OCI-LY3 (cell line): ENCODE data around the gene OSBPL2.

Experiments used
- H2AFZ ChIP-seq: fragments of 200-600, 300-600 bp; shearing (Covaris generic); 2 replicates; pipeline ENCODE4 v1.6.0; 2014; ENCODE audit warnings: antibody characterized with exemption, low read depth, low read length
- H3K27ac ChIP-seq: fragments of 200-600, 300-600 bp; sonication (generic); 2 replicates; pipeline ENCODE4 v1.5.1; 2014; ENCODE audit warnings: mild to moderate bottlenecking, low read length, moderate library complexity, mixed read lengths
- H3K27me3 ChIP-seq: fragments of 200-600, 300-600 bp; sonication (generic); 2 replicates; pipeline ENCODE4 v1.6.1; 2014; ENCODE audit warnings: low read depth, low read length, mixed read lengths
- H3K36me3 ChIP-seq: fragments of 200-600, 300-600 bp; sonication (generic); replicated peaks from 2 replicates; pipeline ENCODE3; 2014; ENCODE audit warnings: low read depth, low read length, mixed read lengths
- H3K4me1 ChIP-seq: fragments of 300-600, 200-600 bp; sonication (generic); 2 replicates; pipeline ENCODE4 v1.6.1; 2014; ENCODE audit warnings: low read length, mixed read lengths
- H3K4me2 ChIP-seq: fragments of 200-600, 300-600 bp; sonication (generic); 2 replicates; pipeline ENCODE4 v1.6.1; 2014; ENCODE audit warnings: low read length, mixed read lengths
- H3K4me3 ChIP-seq: fragments of 300-600, 200-600 bp; sonication (generic); 2 replicates; pipeline ENCODE4 v1.5.1; 2014; ENCODE audit warnings: antibody characterized with exemption, mild to moderate bottlenecking, low read length, moderate library complexity
- H3K79me2 ChIP-seq: fragments of 300-600, 200-600 bp; shearing (Covaris generic); 2 replicates; pipeline ENCODE4 v1.6.1; 2014; ENCODE audit warnings: mild to moderate bottlenecking, low read length, mixed read lengths
- H3K9ac ChIP-seq: fragments of 300-600, 200-600 bp; shearing (Covaris generic); 2 replicates; pipeline ENCODE4 v1.6.0; 2014; ENCODE audit warnings: mild to moderate bottlenecking, low read length, moderate library complexity
- H3K9me3 ChIP-seq: fragments of 200-600, 300-600 bp; shearing (Covaris generic); 2 replicates; pipeline ENCODE4 v1.6.1; 2014; ENCODE audit warnings: low read length, mixed read lengths; ENCODE audit not compliant: insufficient read depth
- H4K20me1 ChIP-seq: fragments of 200-600, 300-600 bp; sonication (generic); 2 replicates; pipeline ENCODE4 v1.6.1; 2016; ENCODE audit warnings: low read length, mixed read lengths; ENCODE audit not compliant: insufficient read depth
- CTCF ChIP-seq: fragments of 200-600, 300-600 bp; sonication (generic); IDR thresholded peaks from 2 replicates; pipeline ENCODE4 v1.5.1; 2014; ENCODE audit warnings: antibody characterized with exemption, low read length, low read depth
- EZH2phosphoT487 ChIP-seq: fragments of 200-600 bp; shearing (Covaris generic); IDR thresholded peaks from 2 replicates; pipeline ENCODE4 v1.6.1; 2018; ENCODE audit warnings: antibody characterized with exemption, mixed run types, low read depth

Gene OSBPL2

GRCh38 chr20:62293111-62293784, 54.9 kb downstream of the OSBPL2 start:
- H2AFZ ChIP-seq, result no peak overlapping the region
- H3K36me3 ChIP-seq, result peaks cover 12% of the 10 kb centered on the region
- no peak overlapping the region for H3K4me3 ChIP-seq

DNA sequence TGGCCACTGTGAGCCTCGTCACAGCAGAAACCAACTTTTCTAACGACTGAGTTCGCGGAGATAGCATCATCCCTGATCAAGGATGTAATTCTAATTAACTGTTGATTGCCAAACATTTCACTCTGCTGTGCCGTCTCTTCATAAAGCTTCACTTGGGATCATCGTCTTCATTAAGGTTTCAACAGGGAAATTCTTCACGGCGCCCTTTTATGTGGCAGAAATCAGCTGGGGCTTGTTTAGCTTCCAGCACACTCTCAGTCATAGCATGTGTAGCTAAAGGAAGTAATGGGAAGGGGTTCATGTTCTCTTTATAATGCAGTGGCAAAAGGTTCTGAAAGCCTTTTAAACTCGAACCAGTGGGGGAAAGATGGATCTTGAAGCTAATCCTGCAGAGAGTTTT, 55.6 kb downstream of the OSBPL2 start:
- H3K4me1 ChIP-seq, result no peaks in the 10 kb centered on the region; the same call in 1 of the 2 replicates
- H2AFZ ChIP-seq, result no peak overlapping the region
- no peak overlapping the region for H3K27ac ChIP-seq
- H3K79me2 ChIP-seq, result no peaks in the 10 kb centered on the region
- H3K36me3 ChIP-seq, result peaks cover 12% of the 10 kb centered on the region
- H3K27me3 ChIP-seq, result no peaks in the 10 kb centered on the region
- H4K20me1 ChIP-seq, result no peaks in the 10 kb centered on the region
- no peak overlapping the region for H3K4me3 ChIP-seq
- TF ChIP-seq EZH2phosphoT487, result no peak
- TF ChIP-seq CTCF, result no peak
- H3K4me2 ChIP-seq, result no peak overlapping the region
- H3K9ac ChIP-seq, result no peak overlapping the region
- H3K9me3 ChIP-seq, result no peaks in the 10 kb centered on the region

More at GRCh38 chr20:62293111-62293784, 54.9 kb downstream of the OSBPL2 start:
- no peaks in the 10 kb centered on the region; the same call in 1 of the 2 replicates for H3K4me1 ChIP-seq
- no peaks in the 10 kb centered on the region for H3K27me3 ChIP-seq
- H4K20me1 ChIP-seq, result 0 out of 2 replicates have a peak, but pooled peaks cover 2% of the 10 kb centered on the region
- H3K27ac ChIP-seq, result no peak overlapping the region
- H3K9ac ChIP-seq, result no peak overlapping the region
- H3K4me2 ChIP-seq, result no peak overlapping the region
- TF ChIP-seq EZH2phosphoT487 (no peak), CTCF (no peak)
- no peaks in the 10 kb centered on the region for H3K9me3 ChIP-seq
- H3K79me2 ChIP-seq, result no peaks in the 10 kb centered on the region

DNA sequence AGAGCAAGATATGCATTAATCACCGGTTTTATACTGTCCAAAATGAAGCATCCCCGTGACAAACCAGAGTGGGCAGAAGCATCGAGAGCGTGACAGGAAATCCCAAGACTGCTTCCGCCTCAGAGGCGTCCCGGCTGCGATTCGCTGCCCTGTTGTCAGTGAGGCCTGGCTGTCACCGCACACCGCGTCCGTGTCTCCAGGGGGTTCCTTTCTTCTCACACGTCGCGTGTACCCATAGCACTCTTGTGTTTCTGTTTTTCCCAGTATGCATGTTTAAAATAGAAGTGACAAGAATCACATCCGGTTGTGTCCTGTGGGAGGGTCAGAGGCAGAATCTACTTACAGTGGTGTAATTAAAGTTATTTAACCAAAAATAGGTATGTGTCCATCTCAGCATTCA, 56.2 kb downstream of the OSBPL2 start:
- Histone ChIP-seq H3K36me3 (peaks cover 12% of the 10 kb centered on the region), H3K9me3 (no peaks in the 10 kb centered on the region), H3K27me3 (no peaks in the 10 kb centered on the region), H2AFZ (no peak overlapping the region), H3K4me1 (no peaks in the 10 kb centered on the region; the same call in 1 of the 2 replicates), H3K9ac (no peak overlapping the region), H4K20me1 (no peaks in the 10 kb centered on the region), H3K27ac (no peak overlapping the region), H3K79me2 (no peaks in the 10 kb centered on the region), H3K4me3 (no peak overlapping the region), H3K4me2 (no peak overlapping the region)
- no peak for TF ChIP-seq EZH2phosphoT487
- no peak for TF ChIP-seq CTCF

DNA sequence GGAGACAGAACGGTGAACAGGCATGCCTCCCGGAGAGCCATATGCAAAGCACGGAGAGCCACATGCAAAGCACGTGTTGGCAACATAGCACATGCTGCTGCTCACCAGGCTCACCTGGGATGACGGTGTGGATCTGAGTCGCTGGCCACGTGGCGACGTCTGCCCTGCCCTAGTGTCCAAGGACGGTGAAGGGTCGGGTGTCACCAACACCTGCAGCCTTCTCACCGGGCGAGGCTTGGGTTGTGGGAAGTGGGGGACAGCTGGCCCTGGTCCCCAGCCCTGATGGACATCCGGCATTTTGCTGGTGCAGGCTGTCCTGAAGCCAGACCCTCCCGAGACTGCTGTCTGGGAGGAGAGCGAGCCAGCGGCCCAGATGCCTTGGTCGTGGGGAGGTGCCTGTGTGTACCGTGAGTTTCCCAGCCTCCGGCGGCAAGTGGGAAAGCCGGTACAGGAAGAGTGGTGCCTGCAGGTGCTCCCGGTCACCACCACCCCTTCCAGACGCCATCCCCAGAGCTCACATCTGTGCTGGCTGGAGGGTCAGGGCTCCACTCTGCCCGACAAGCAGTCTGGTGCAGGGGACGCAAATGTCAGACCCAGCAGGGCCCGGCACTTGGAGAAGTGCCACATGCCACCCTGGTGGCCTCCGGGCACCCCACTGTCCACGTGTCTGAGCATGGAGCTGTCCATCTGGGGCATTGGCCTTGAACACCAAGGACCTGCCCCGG, 58.6 kb downstream of the OSBPL2 start:
- H4K20me1 ChIP-seq, result no peaks in the 10 kb centered on the region
- H3K27me3 ChIP-seq, result no peaks in the 10 kb centered on the region
- no peak overlapping the region for H3K4me3 ChIP-seq
- H3K9ac ChIP-seq, result no peak overlapping the region
- no peak for TF ChIP-seq EZH2phosphoT487
- TF ChIP-seq CTCF, result no peak
- no peaks in the 10 kb centered on the region for H3K79me2 ChIP-seq
- no peak overlapping the region for H2AFZ ChIP-seq
- H3K27ac ChIP-seq, result no peak overlapping the region
- no peaks in the 10 kb centered on the region; the same call in 1 of the 2 replicates for H3K4me1 ChIP-seq
- no peaks in the 10 kb centered on the region for H3K9me3 ChIP-seq
- H3K4me2 ChIP-seq, result no peak overlapping the region
- H3K36me3 ChIP-seq, result peaks cover 11% of the 10 kb centered on the region
